WTC11 (cell line): ENCODE measurements around the gene DEPDC5. TPM values are rescaled to one million over a fixed set of nuclear protein-coding genes. Genes with fewer than 3 reads are reported as not detected.

Experiments
- ATAC-seq: fragments of 200-7000 bp; cut with Tn5 transposase; 2 replicates; pipeline ENCODE4 v1.10.0; 2021; ENCODE audit warnings: mild to moderate bottlenecking, moderate library complexity
- CTCF ChIA-PET: fragments of 300-600 bp; sonication (Branson Sonifier 250); formaldehyde crosslinking; loops from one replicate; lab custom pipeline; 2021; ENCODE audit warnings: antibody characterized with exemption; lab: Charles Lee
- POLR2A ChIA-PET: fragments of 350-600 bp; sonication (Branson Sonifier 250); formaldehyde crosslinking; loops from one replicate; lab custom pipeline; 2021; ENCODE audit warnings: antibody characterized with exemption; lab: Charles Lee
- DNase-seq: peaks from one replicate; pipeline ENCODE4 v3.0.0; 2021; ENCODE audit warnings: low spot score
- H3K27ac Mint-ChIP-seq: 2 replicates; pipeline ENCODE4 v1.8.0; 2021; ENCODE audit warnings: mixed read lengths
- H3K27me3 Mint-ChIP-seq: 2 replicates; pipeline ENCODE4 v1.8.0; 2021; ENCODE audit warnings: low read depth, mild to moderate bottlenecking, moderate library complexity, mixed read lengths
- H3K36me3 Mint-ChIP-seq: 2 replicates; pipeline ENCODE4 v1.8.0; 2021; ENCODE audit warnings: mixed read lengths
- H3K4me1 Mint-ChIP-seq: 2 replicates; pipeline ENCODE4 v1.8.0; 2022; ENCODE audit warnings: mixed read lengths
- H3K4me3 Mint-ChIP-seq: 2 replicates; pipeline ENCODE4 v1.8.0; 2021; ENCODE audit warnings: mild to moderate bottlenecking, moderate library complexity, mixed read lengths
- H3K9me3 Mint-ChIP-seq: 2 replicates; pipeline ENCODE4 v1.8.0; 2021; ENCODE audit warnings: mixed read lengths
- ATF6 ChIP-seq: sonication (generic); formaldehyde crosslinking; IDR thresholded peaks from 2 replicates; pipeline ENCODE4 v1.8.1; 2023; ENCODE audit warnings: mild to moderate bottlenecking, missing genetic modification reagents
- CBFB ChIP-seq: sonication (generic); formaldehyde crosslinking; IDR thresholded peaks from 2 replicates; pipeline ENCODE4 v1.8.1; 2022; ENCODE audit warnings: mild to moderate bottlenecking, low read depth, missing genetic modification reagents
- CREM ChIP-seq: sonication (generic); formaldehyde crosslinking; IDR thresholded peaks from 2 replicates; pipeline ENCODE4 v1.8.1; 2022; ENCODE audit warnings: mild to moderate bottlenecking, missing genetic modification reagents, moderate library complexity
- EMX1 ChIP-seq: fragments of 250-450 bp; sonication (Bioruptor Pico); IDR thresholded peaks from 2 replicates; pipeline ENCODE4 v1.8.0; 2021; ENCODE audit warnings: mild to moderate bottlenecking
- ERG ChIP-seq: fragments of 250-450 bp; sonication (Bioruptor Pico); IDR thresholded peaks from 2 replicates; pipeline ENCODE4 v1.8.0; 2021; ENCODE audit warnings: mild to moderate bottlenecking
- FOXK1 ChIP-seq: sonication (generic); formaldehyde crosslinking; IDR thresholded peaks from 2 replicates; pipeline ENCODE4 v1.8.0; 2022; ENCODE audit warnings: mild to moderate bottlenecking, moderate library complexity, missing genetic modification reagents
- GABPB1 ChIP-seq: sonication (generic); formaldehyde crosslinking; IDR thresholded peaks from 2 replicates; pipeline ENCODE4 v1.8.1; 2023; ENCODE audit warnings: mild to moderate bottlenecking, missing genetic modification reagents
- HMGXB4 ChIP-seq: sonication (generic); formaldehyde crosslinking; IDR thresholded peaks from 2 replicates; pipeline ENCODE4 v1.8.1; 2023; ENCODE audit warnings: mild to moderate bottlenecking, moderate library complexity, missing genetic modification reagents
- IRF2 ChIP-seq: sonication (generic); formaldehyde crosslinking; IDR thresholded peaks from 2 replicates; pipeline ENCODE4 v1.8.0; 2022; ENCODE audit warnings: low read depth, missing genetic modification reagents, borderline replicate concordance
- JUN ChIP-seq: sonication (generic); formaldehyde crosslinking; IDR thresholded peaks from 2 replicates; pipeline ENCODE4 v1.8.0; 2023; ENCODE audit warnings: mild to moderate bottlenecking, missing genetic modification reagents
- KAT7 ChIP-seq: sonication (generic); formaldehyde crosslinking; IDR thresholded peaks from 2 replicates; pipeline ENCODE4 v1.8.1; 2023; ENCODE audit warnings: missing genetic modification reagents, mild to moderate bottlenecking, borderline replicate concordance
- MLX ChIP-seq: sonication (generic); formaldehyde crosslinking; IDR thresholded peaks from 2 replicates; pipeline ENCODE4 v1.8.1; 2023; ENCODE audit warnings: mild to moderate bottlenecking, missing genetic modification reagents, moderate library complexity
- OVOL2 ChIP-seq: fragments of 250-450 bp; sonication (Bioruptor Pico); IDR thresholded peaks from 2 replicates; pipeline ENCODE4 v1.9.0; 2021; ENCODE audit warnings: mild to moderate bottlenecking, borderline replicate concordance
- PREB ChIP-seq: sonication (generic); formaldehyde crosslinking; IDR thresholded peaks from 2 replicates; pipeline ENCODE4 v1.8.1; 2022; ENCODE audit warnings: mild to moderate bottlenecking, missing genetic modification reagents, moderate library complexity, borderline replicate concordance
- PRRX2 ChIP-seq: fragments of 250-450 bp; sonication (Bioruptor Pico); IDR thresholded peaks from 2 replicates; pipeline ENCODE4 v1.8.0; 2021; ENCODE audit warnings: mild to moderate bottlenecking
- SP1 ChIP-seq: sonication (generic); formaldehyde crosslinking; conservative IDR thresholded peaks from 2 replicates; pipeline ENCODE4 v1.8.1; 2022; ENCODE audit warnings: missing genetic modification reagents
- TP53 ChIP-seq: sonication (generic); formaldehyde crosslinking; IDR thresholded peaks from 2 replicates; pipeline ENCODE4 v1.8.1; 2023; ENCODE audit warnings: mild to moderate bottlenecking, missing genetic modification reagents
- ZBTB21 ChIP-seq: sonication (generic); formaldehyde crosslinking; IDR thresholded peaks from 2 replicates; pipeline ENCODE4 v1.8.1; 2023; ENCODE audit warnings: mild to moderate bottlenecking, missing genetic modification reagents, borderline replicate concordance
- ZNF121 ChIP-seq: sonication (generic); formaldehyde crosslinking; IDR thresholded peaks from 2 replicates; pipeline ENCODE4 v1.8.0; 2023; ENCODE audit warnings: missing genetic modification reagents
- ZNF232 ChIP-seq: sonication (generic); formaldehyde crosslinking; IDR thresholded peaks from 2 replicates; pipeline ENCODE4 v1.8.0; 2022; ENCODE audit warnings: mild to moderate bottlenecking, missing genetic modification reagents
- ZNF396 ChIP-seq: fragments of 250-450 bp; sonication (Bioruptor Pico); IDR thresholded peaks from 2 replicates; pipeline ENCODE4 v1.8.0; 2021; ENCODE audit warnings: mild to moderate bottlenecking, moderate library complexity, borderline replicate concordance
- ZNF671 ChIP-seq: fragments of 250-450 bp; sonication (Bioruptor Pico); IDR thresholded peaks from 2 replicates; pipeline ENCODE4 v1.8.0; 2021; ENCODE audit warnings: mild to moderate bottlenecking
- total RNA-seq: library from RNA; stranded (reverse); gene quantifications from 3 replicates; pipeline ENCODE4 v1.2.3, GENCODE V29; 2021

DEPDC5 gene
- total RNA-seq, 1 experiment from 2014 or later: 40.5 TPM

- ChIA-PET CTCF (interaction anchor here (1.6 kb wide), 1 partner anchor 33 kb away, joined by 6 read pairs; no protein-coding TSS in a partner anchor), POLR2A (no interaction called here)
- H3K27ac Mint-ChIP-seq: no peak overlapping the region
- peaks cover 5% of the 10 kb centered on the region; the same call in 1 of the 2 replicates for H3K27me3 Mint-ChIP-seq
- no peak overlapping the region for H3K4me3 Mint-ChIP-seq
- no peak for DNase-seq
- no peaks in the 10 kb centered on the region for H3K36me3 Mint-ChIP-seq
- H3K9me3 Mint-ChIP-seq: no peaks in the 10 kb centered on the region
- ATAC-seq: no peak
- no peak for TF ChIP-seq IRF2 (CRISPR knock-in tag)
- TF ChIP-seq HMGXB4 (CRISPR knock-in tag): no peak
- TF ChIP-seq CBFB (CRISPR knock-in tag): no peak
- TF ChIP-seq ZNF232 (CRISPR knock-in tag): no peak
- no peak for TF ChIP-seq SP1 (CRISPR knock-in tag)
- no peak for TF ChIP-seq KAT7 (CRISPR knock-in tag)
- no peak for TF ChIP-seq MLX (CRISPR knock-in tag)
- no peak for TF ChIP-seq OVOL2 (CRISPR knock-in tag)
- TF ChIP-seq GABPB1 (CRISPR knock-in tag): no peak
- H3K4me1 Mint-ChIP-seq: peaks cover 12% of the 10 kb centered on the region
Observed at GRCh38 chr22:31937341-31937740, 183.5 kb downstream of the DEPDC5 start.

GRCh38 chr22:31938296-31938695 lies 184.5 kb downstream of the DEPDC5 start:
- no peak for TF ChIP-seq KAT7 (CRISPR knock-in tag)
- TF ChIP-seq FOXK1 (CRISPR knock-in tag): no peak
- no peak for TF ChIP-seq ZNF121 (CRISPR knock-in tag)
- TF ChIP-seq CREM (CRISPR knock-in tag): no peak
- no peak for TF ChIP-seq ZNF671 (CRISPR knock-in tag)
- no peak for TF ChIP-seq ZNF396 (CRISPR knock-in tag)
- TF ChIP-seq PRRX2 (CRISPR knock-in tag): no peak
- TF ChIP-seq IRF2 (CRISPR knock-in tag): no peak
- no peak for TF ChIP-seq ZBTB21
- TF ChIP-seq ERG (CRISPR knock-in tag): no peak
- no peak for TF ChIP-seq JUN
- no peak for TF ChIP-seq HMGXB4 (CRISPR knock-in tag)
- TF ChIP-seq SP1 (CRISPR knock-in tag): no peak
- no peak for TF ChIP-seq ATF6 (CRISPR knock-in tag)
- no peak for TF ChIP-seq EMX1 (CRISPR knock-in tag)
- no peak for TF ChIP-seq CBFB (CRISPR knock-in tag)
- TF ChIP-seq TP53 (CRISPR knock-in tag): no peak
- no peak for TF ChIP-seq PREB
- no peak for ATAC-seq
- peaks cover 10% of the 10 kb centered on the region for H3K27me3 Mint-ChIP-seq
- no peak overlapping the region for H3K27ac Mint-ChIP-seq
- no peaks in the 10 kb centered on the region for H3K9me3 Mint-ChIP-seq
- H3K4me1 Mint-ChIP-seq: peaks cover 12% of the 10 kb centered on the region
- ChIA-PET CTCF (interaction anchor here (0.6 to 1.6 kb wide), 2 partner anchors 32 to 328 kb away, joined by 3 to 6 read pairs; no protein-coding TSS in a partner anchor), POLR2A (no interaction called here)
- DNase-seq: no peak
- no peaks in the 10 kb centered on the region for H3K36me3 Mint-ChIP-seq
- H3K4me3 Mint-ChIP-seq: no peak overlapping the region
